Calu3 (cell line): ENCODE data around the gene SLC22A23. TPM values are rescaled to one million over a fixed set of nuclear protein-coding genes. Genes with fewer than 3 reads are reported as not detected.

Source experiments
- BruUV-seq: library from RNA; stranded (reverse); fragments of 400-500 nt; replicated peaks from 2 replicates; lab custom pipeline; 2021; lab: Mats Ljungman, UMichigan
- CTCF ChIA-PET: fragments of 300-600 bp; sonication (Branson Sonifier 250); formaldehyde crosslinking; loops from one replicate; lab custom pipeline; 2022; ENCODE audit warnings: antibody characterized with exemption; lab: Charles Lee
- DNase-seq: peaks from one replicate; pipeline ENCODE4 v3.0.0; 2022
- H3K27ac Mint-ChIP-seq: one replicate; pipeline ENCODE4 v1.8.0; 2022; ENCODE audit warnings: mixed read lengths; ENCODE audit not compliant: unreplicated experiment
- H3K27me3 Mint-ChIP-seq: one replicate; pipeline ENCODE4 v1.8.0; 2022; ENCODE audit warnings: mixed read lengths; ENCODE audit not compliant: unreplicated experiment
- H3K36me3 Mint-ChIP-seq: one replicate; pipeline ENCODE4 v1.8.0; 2022; ENCODE audit warnings: mild to moderate bottlenecking, moderate library complexity, mixed read lengths; ENCODE audit not compliant: insufficient read depth, unreplicated experiment
- H3K4me1 Mint-ChIP-seq: one replicate; pipeline ENCODE4 v1.8.0; 2022; ENCODE audit warnings: mild to moderate bottlenecking, low read depth, mixed read lengths; ENCODE audit not compliant: unreplicated experiment
- H3K4me3 Mint-ChIP-seq: one replicate; pipeline ENCODE4 v1.8.0; 2022; ENCODE audit warnings: mild to moderate bottlenecking, low read depth, moderate library complexity, mixed read lengths; ENCODE audit not compliant: unreplicated experiment
- H3K9me3 Mint-ChIP-seq: one replicate; pipeline ENCODE4 v1.8.0; 2022; ENCODE audit warnings: low read depth, mixed read lengths; ENCODE audit not compliant: unreplicated experiment
- CTCF ChIP-seq: fragments of 200-600 bp; IDR thresholded peaks from one replicate; pipeline ENCODE4 v1.8.0; 2022; ENCODE audit warnings: antibody characterized with exemption; ENCODE audit not compliant: unreplicated experiment
- intact Hi-C: fragments of 100-400 bp; cut with micrococcal nuclease; formaldehyde crosslinking; loops from one replicate; pipeline ENCODE4 v1.10.0; 2022; ENCODE audit not compliant: unreplicated experiment
- total RNA-seq: library from RNA; stranded (reverse); gene quantifications from 2 replicates; pipeline ENCODE4 v1.2.3, GENCODE V29; 2022

The SLC22A23 gene
- total RNA-seq, 1 experiment from 2014 or later = 3.9 TPM

DNA sequence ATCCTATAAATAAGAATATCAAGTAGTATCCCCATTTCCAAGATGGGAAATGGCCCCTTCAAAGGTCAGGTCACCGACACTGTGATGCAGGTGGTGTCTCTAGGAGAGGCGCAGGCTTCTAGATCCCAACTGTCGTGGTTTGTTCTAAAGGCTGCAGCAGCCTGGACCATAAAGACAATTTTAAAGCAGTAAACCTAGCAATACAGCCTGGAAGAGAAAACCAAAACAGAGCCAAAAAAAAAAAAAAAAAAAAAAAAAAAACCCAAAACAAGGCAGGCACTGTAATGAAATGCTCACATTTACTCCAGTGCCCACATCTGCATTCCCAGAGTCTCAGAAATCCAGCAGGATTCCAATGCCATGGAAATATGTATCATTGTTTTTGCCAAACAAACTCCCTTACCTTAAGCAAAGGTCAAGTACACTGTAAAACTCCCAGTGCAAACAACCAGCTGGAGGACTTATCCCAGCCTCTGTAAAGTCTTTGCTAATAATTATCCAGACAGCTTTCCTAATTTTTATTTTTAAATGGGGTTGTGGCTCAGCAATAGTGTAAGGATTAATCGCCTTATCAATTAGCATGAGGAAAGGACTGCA is 99.9 kb downstream of the SLC22A23 start:
- BruUV-seq = no TSS peak
- H3K27me3 Mint-ChIP-seq = peaks cover 8% of the 10 kb centered on the region
- peaks cover 7% of the 10 kb centered on the region for H3K36me3 Mint-ChIP-seq
- peaks cover 8% of the 10 kb centered on the region for H3K4me1 Mint-ChIP-seq
- no peak for DNase-seq
- no peaks in the 10 kb centered on the region for H3K9me3 Mint-ChIP-seq
- H3K4me3 Mint-ChIP-seq = no peak overlapping the region
- no peak for TF ChIP-seq CTCF
- CTCF ChIA-PET = no interaction called here
- intact Hi-C loops = no loop called here
- H3K27ac Mint-ChIP-seq = no peak overlapping the region

- Mint-ChIP-seq H3K4me1 (peaks cover 8% of the 10 kb centered on the region), H3K9me3 (no peaks in the 10 kb centered on the region), H3K4me3 (peak overlapping the region; percentile 65), H3K27ac (peak overlapping the region; percentile 72), H3K36me3 (peaks cover 7% of the 10 kb centered on the region), H3K27me3 (peaks cover 8% of the 10 kb centered on the region)
- CTCF ChIA-PET = no interaction called here
- no peak for TF ChIP-seq CTCF
- DNase-seq = peak; percentile 16
- intact Hi-C loops = no loop called here
- BruUV-seq = no TSS peak
These were observed 100.6 kb downstream of the SLC22A23 start for GRCh38 chr6:3356056-3356823.

DNA sequence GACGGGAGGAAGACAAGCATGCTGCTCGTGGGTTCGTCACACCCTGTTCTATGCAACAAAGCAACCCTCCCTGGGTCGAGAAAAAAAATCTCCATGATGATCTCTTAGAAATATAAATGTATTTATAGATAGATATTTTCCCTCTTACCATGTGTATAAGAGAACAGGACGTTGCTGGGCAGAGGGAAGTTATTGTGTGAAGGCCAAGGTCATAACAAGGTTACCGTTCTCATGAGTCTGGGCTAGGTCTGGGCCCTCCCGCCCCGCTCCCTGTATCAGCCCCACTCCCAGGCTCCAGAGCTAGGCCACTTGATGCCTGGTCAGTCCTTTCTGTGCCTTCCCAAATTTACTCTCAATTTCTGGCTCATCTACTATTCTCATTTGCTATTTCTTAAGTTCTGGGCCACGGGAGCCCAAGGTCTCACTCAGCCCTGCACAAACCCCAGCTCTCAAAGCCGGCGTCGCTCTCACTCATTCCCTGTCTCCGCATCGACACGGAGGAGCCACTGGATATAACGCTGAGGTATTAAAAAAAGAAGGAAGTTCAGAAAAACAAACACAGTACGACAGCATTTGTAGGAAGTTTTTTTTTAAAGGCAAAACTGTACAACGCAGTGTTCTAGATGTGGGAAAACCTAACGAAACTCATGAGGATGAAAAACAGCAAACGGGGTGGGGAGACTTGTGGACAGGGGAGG is 101.3 kb downstream of the SLC22A23 start:
- CTCF ChIA-PET = no interaction called here
- intact Hi-C loops = no loop called here
- peaks cover 8% of the 10 kb centered on the region for H3K4me1 Mint-ChIP-seq
- H3K9me3 Mint-ChIP-seq = no peaks in the 10 kb centered on the region
- no TSS peak for BruUV-seq
- peaks cover 7% of the 10 kb centered on the region for H3K36me3 Mint-ChIP-seq
- peaks cover 8% of the 10 kb centered on the region for H3K27me3 Mint-ChIP-seq
- H3K27ac Mint-ChIP-seq = peak overlapping the region; percentile 72
- peak overlapping the region; percentile 65 for H3K4me3 Mint-ChIP-seq
- no peak for DNase-seq
- TF ChIP-seq CTCF = no peak

- Mint-ChIP-seq H3K36me3 (peaks cover 7% of the 10 kb centered on the region), H3K4me1 (peaks cover 8% of the 10 kb centered on the region), H3K4me3 (no peak overlapping the region), H3K27ac (no peak overlapping the region), H3K9me3 (no peaks in the 10 kb centered on the region), H3K27me3 (peaks cover 8% of the 10 kb centered on the region)
- intact Hi-C loops = no loop called here
- no peak for DNase-seq
- no peak for TF ChIP-seq CTCF
- no TSS peak for BruUV-seq
- CTCF ChIA-PET = no interaction called here
These were observed 101.9 kb downstream of the SLC22A23 start for GRCh38 chr6:3355011-3355357.
